ENCODE results near the gene XK. TPM values are rescaled to one million over a fixed set of nuclear protein-coding genes. Genes with fewer than 3 reads are reported as not detected.

Gene XK
- total and polyA plus RNA-seq, 10 of the 15 experiments (the other 5 are each of a cell fraction or from before 2014, with no cell fraction given) = not detected

GRCh38 chrX:37686996-37687395 is 1.4 kb downstream of the XK start:
- Histone ChIP-seq H4K20me1 (ENCODE audit: control insufficient read depth, insufficient read depth) (no peaks in the 10 kb centered on the region), H3K4me1 (ENCODE audit: control insufficient read depth, insufficient read depth, low read length) (no peaks in the 10 kb centered on the region), H3K4me3 (no peak overlapping the region), H3K4me2 (ENCODE audit: control insufficient read depth, insufficient read depth) (no peak overlapping the region), H3K79me2 (ENCODE audit: control insufficient read depth, insufficient read depth, low read length) (no peaks in the 10 kb centered on the region), H3K9me3 (replicated peaks; ENCODE audit: control insufficient read depth, insufficient read depth, low read length) (no peaks in the 10 kb centered on the region), H3K36me3 (ENCODE audit: control insufficient read depth in 2 of 2, insufficient read depth in 2 of 2, low read length in 1 of 2) (no peaks in the 10 kb centered on the region), H3K27me3 (replicated peaks in 1 of 2; ENCODE audit: control insufficient read depth in 2 of 2, insufficient read depth in 2 of 2, low read length in 1 of 2) (no peaks in the 10 kb centered on the region; a peak in 1 of 4 replicates), H2AFZ (ENCODE audit: control insufficient read depth, low read depth, low read length) (no peak overlapping the region), H3K27ac (ENCODE audit: control insufficient read depth, insufficient read depth) (no peak overlapping the region), H3K9ac (ENCODE audit: control insufficient read depth, insufficient read depth, low read length) (no peak overlapping the region)
- RAD21 ChIA-PET (ENCODE audit: unreplicated experiment) = no interaction called here
- SMC1A ChIA-PET (ENCODE audit: uncharacterized antibody, unreplicated experiment) = interaction anchor here (0.8 kb wide), 1 partner anchor 29 kb away, joined by 5 read pairs; no protein-coding TSS in a partner anchor
- CTCF ChIA-PET = interaction anchor here (0.7 kb wide), 1 partner anchor 976 kb away, joined by 3 read pairs; no protein-coding TSS in a partner anchor
- BruUV-seq (replicated peaks) = no TSS peak
- no peak for ATAC-seq
- in situ Hi-C loops (cut with MboI) (no loop called here), intact Hi-C loops (cut with micrococcal nuclease; ENCODE audit: unreplicated experiment) (no loop called here)
- no peak for FAIRE-seq
- POLR2A ChIA-PET = no interaction called here
- WGBS (ENCODE audit: insufficient coverage, insufficient replicate concordance, low lambda C conversion rate, missing lambda C conversion rate) = 81% methylated on average over 3 of the region's 3 CpGs
- DNase-seq (ENCODE audit: low read depth, low spot score) = no peak
- TF ChIP-seq PBX3 (IDR thresholded peaks at IDR 0.05; ENCODE audit: insufficient replicate concordance, low read depth, low read length) = no peak
- TF ChIP-seq MAX (IDR thresholded peaks at IDR 0.05; ENCODE audit: low read depth, low read length) = no peak
- no peak for TF ChIP-seq CREB1 (IDR thresholded peaks at IDR 0.05; ENCODE audit: low read depth)
- TF ChIP-seq ZNF207 (IDR thresholded peaks at IDR 0.05; ENCODE audit: borderline replicate concordance) = no peak
- TF ChIP-seq IKZF1 (conservative IDR thresholded peaks at IDR 0.05) = no peak
- TF ChIP-seq JUND (IDR thresholded peaks at IDR 0.05; ENCODE audit: low read depth, low read length) = no peak
- TF ChIP-seq KLF5 (IDR thresholded peaks at IDR 0.05; ENCODE audit: partially characterized antibody) = no peak
- no peak for TF ChIP-seq NR2C1 (IDR thresholded peaks at IDR 0.05)
- no peak for TF ChIP-seq HCFC1 (IDR thresholded peaks at IDR 0.05; ENCODE audit: low read length)
- no peak for TF ChIP-seq REST (IDR thresholded peaks at IDR 0.05; ENCODE audit: low read depth, low read length)
- TF ChIP-seq SREBF1 (IDR thresholded peaks at IDR 0.05; ENCODE audit: low read length) = no peak
- no peak for TF ChIP-seq HSF1 (IDR thresholded peaks at IDR 0.05; ENCODE audit: low read depth, low read length)
- TF ChIP-seq MEF2B (IDR thresholded peaks at IDR 0.05; ENCODE audit: partially characterized antibody, poor library complexity, severe bottlenecking) = no peak
- TF ChIP-seq ZBTB33 (IDR thresholded peaks at IDR 0.05) = no peak
- TF ChIP-seq MTA2 (IDR thresholded peaks at IDR 0.05; ENCODE audit: low read depth) = no peak
- TF ChIP-seq IRF3 (IDR thresholded peaks at IDR 0.05) = no peak
